NOMO-1 (cell line): ENCODE data around the gene ARMH3.
A peak's percentile ranks its signal among the peaks of the same experiment; 100 is the strongest.

Experiments
- DNase-seq, 2 experiments: peaks; one replicate each; lab custom pipeline; 2025; ENCODE audit not compliant: unreplicated experiment in 2 of 2; lab: John Stamatoyannopoulos, UW

The ARMH3 gene

GRCh38 chr10:101902820-101903145 is 153.2 kb downstream of the ARMH3 start:
- DNase-seq: no peak

GRCh38 chr10:101902032-101902819 is 153.7 kb downstream of the ARMH3 start:
- no peak for DNase-seq

GRCh38 chr10:101901340-101901739 is 154.6 kb downstream of the ARMH3 start:
- DNase-seq: no peak

GRCh38 chr10:101897633-101898032 is 158.3 kb downstream of the ARMH3 start:
- no peak for DNase-seq

GRCh38 chr10:101896225-101896877 is 159.6 kb downstream of the ARMH3 start:
- DNase-seq: no peak

- DNase-seq: no peak
These were observed 160.2 kb downstream of the ARMH3 start for GRCh38 chr10:101895781-101896180.

GRCh38 chr10:101894742-101895141 is 161.2 kb downstream of the ARMH3 start:
- no peak for DNase-seq

GRCh38 chr10:101894266-101894665 is 161.7 kb downstream of the ARMH3 start:
- DNase-seq: no peak

- no peak for DNase-seq
These were observed 162.4 kb downstream of the ARMH3 start for GRCh38 chr10:101893510-101894120.

GRCh38 chr10:101892782-101893391 is 163.1 kb downstream of the ARMH3 start:
- no peak for DNase-seq

- peak; percentile 37 to 63 for DNase-seq
These were observed 166.4 kb downstream of the ARMH3 start for GRCh38 chr10:101889256-101890210.

- DNase-seq: no peak
These were observed 167.6 kb downstream of the ARMH3 start for GRCh38 chr10:101888251-101888949.

- DNase-seq: no peak
These were observed 168.2 kb downstream of the ARMH3 start for GRCh38 chr10:101887775-101888174.

GRCh38 chr10:101886521-101887312 is 169.3 kb downstream of the ARMH3 start:
- no peak for DNase-seq

- no peak for DNase-seq
These were observed 174.8 kb downstream of the ARMH3 start for GRCh38 chr10:101881036-101881774.

GRCh38 chr10:101880232-101880573 is 175.8 kb downstream of the ARMH3 start:
- no peak for DNase-seq

- no peak for DNase-seq
These were observed 176.3 kb downstream of the ARMH3 start for GRCh38 chr10:101879456-101880231.

- DNase-seq: no peak
These were observed 177.1 kb downstream of the ARMH3 start for GRCh38 chr10:101878869-101879268.
